PC-3 (cell line): ENCODE results near the gene CHD6. TPM values are rescaled to one million over a fixed set of nuclear protein-coding genes. Genes with fewer than 3 reads are reported as not detected.

Experiments
- ATAC-seq: fragments of 200-7000 bp; cut with Tn5 transposase; 2 replicates; pipeline ENCODE4 v1.9.1; 2020; ENCODE audit warnings: mild to moderate bottlenecking, moderate library complexity
- BruUV-seq: library from RNA; stranded (reverse); fragments of 400-500 nt; replicated peaks from 2 replicates; lab custom pipeline; 2021; lab: Mats Ljungman, UMichigan
- CTCF ChIA-PET: fragments of 300-600 bp; sonication (Branson Sonifier 250); formaldehyde crosslinking; loops from one replicate; lab custom pipeline; 2022; ENCODE audit warnings: antibody characterized with exemption; lab: Charles Lee
- POLR2A ChIA-PET: fragments of 300-600 bp; sonication (Branson Sonifier 250); formaldehyde crosslinking; loops from one replicate; lab custom pipeline; 2022; ENCODE audit warnings: antibody characterized with exemption; ENCODE audit not compliant: unreplicated experiment; lab: Charles Lee
- DNase-seq: peaks from one replicate; pipeline ENCODE4 v3.0.0-alpha.2; 2015
- H2AFZ ChIP-seq: fragments of 300-600 bp; sonication (generic); 2 replicates; pipeline ENCODE4 v1.6.0; 2016; ENCODE audit warnings: antibody characterized with exemption, low read length
- H3F3A ChIP-seq: fragments of 300-600 bp; sonication (generic); one replicate; pipeline ENCODE4 v1.6.0; 2017; ENCODE audit warnings: antibody characterized with exemption, low read length, control low read depth, mild to moderate bottlenecking; ENCODE audit not compliant: unreplicated experiment
- H3K27ac ChIP-seq: fragments of 300-600 bp; sonication (generic); 2 replicates; pipeline ENCODE4 v1.5.1; 2016; ENCODE audit warnings: mild to moderate bottlenecking, low read length
- H3K27me3 ChIP-seq: fragments of 300-600 bp; sonication (generic); 2 replicates; pipeline ENCODE4 v1.6.1; 2016; ENCODE audit warnings: low read length, mixed read lengths
- H3K36me3 ChIP-seq: fragments of 300-600 bp; sonication (generic); 2 replicates; pipeline ENCODE4 v1.6.1; 2016; ENCODE audit warnings: low read depth, mixed run types, low read length, mixed read lengths
- H3K4me1 ChIP-seq: fragments of 300-600 bp; sonication (generic); 2 replicates; pipeline ENCODE4 v1.5.1; 2016; ENCODE audit warnings: low read length; ENCODE audit not compliant: insufficient read depth
- H3K4me2 ChIP-seq: fragments of 300-600 bp; sonication (generic); 2 replicates; pipeline ENCODE4 v1.6.0; 2016; ENCODE audit warnings: low read length
- H3K4me3 ChIP-seq: fragments of 300-600 bp; sonication (generic); 2 replicates; pipeline ENCODE4 v1.5.1; 2016; ENCODE audit warnings: mild to moderate bottlenecking, low read length, mixed read lengths
- H3K79me2 ChIP-seq: fragments of 300-600 bp; sonication (generic); 2 replicates; pipeline ENCODE4 v1.6.1; 2017; ENCODE audit warnings: low read length, mixed read lengths
- H3K9ac ChIP-seq: fragments of 300-600 bp; sonication (generic); 2 replicates; pipeline ENCODE4 v1.6.0; 2016; ENCODE audit warnings: mild to moderate bottlenecking, low read length
- H3K9me2 ChIP-seq: fragments of 300-600 bp; sonication (generic); replicated peaks from 2 replicates; pipeline ENCODE4 v1.6.1; 2016; ENCODE audit warnings: mixed run types, low read length, mixed read lengths
- H3K9me3 ChIP-seq: fragments of 300-600 bp; sonication (generic); 2 replicates; pipeline ENCODE4 v1.6.1; 2016; ENCODE audit warnings: low read length, mixed read lengths
- H4K20me1 ChIP-seq: fragments of 300-600 bp; sonication (generic); 2 replicates; pipeline ENCODE4 v1.6.1; 2016; ENCODE audit warnings: low read length, mixed read lengths
- EZH2 ChIP-seq: fragments of 300-600 bp; sonication (generic); IDR thresholded peaks from one replicate; pipeline ENCODE4 v1.6.1; 2017; ENCODE audit warnings: antibody characterized with exemption, mild to moderate bottlenecking, low read length; ENCODE audit not compliant: unreplicated experiment
- EZH2phosphoT487 ChIP-seq: fragments of 300-600 bp; sonication (generic); IDR thresholded peaks from 2 replicates; pipeline ENCODE4 v1.6.1; 2018; ENCODE audit warnings: mild to moderate bottlenecking, antibody characterized with exemption, low read length, borderline replicate concordance
- intact Hi-C: fragments of 100-400 bp; cut with micrococcal nuclease; formaldehyde crosslinking; loops from 2 replicates; pipeline ENCODE4 v1.9.0; 2023
- total RNA-seq: library from RNA; depleted of rRNA; stranded (reverse); fragments of >200 nt; gene quantifications from 2 replicates; pipeline ENCODE4 v1.2.3, GENCODE V29; 2014
- TF ChIP-seq, protein P1 (sequence below): fragments of 300-600 bp; sonication (generic); conservative IDR thresholded peaks from 2 replicates; pipeline ENCODE4 v1.5.1; 2017; ENCODE audit warnings: antibody characterized with exemption, low read depth, mild to moderate bottlenecking, low read length

CHD6 gene
- total RNA-seq, 1 experiment from 2014 or later: 19.5 TPM

DNA sequence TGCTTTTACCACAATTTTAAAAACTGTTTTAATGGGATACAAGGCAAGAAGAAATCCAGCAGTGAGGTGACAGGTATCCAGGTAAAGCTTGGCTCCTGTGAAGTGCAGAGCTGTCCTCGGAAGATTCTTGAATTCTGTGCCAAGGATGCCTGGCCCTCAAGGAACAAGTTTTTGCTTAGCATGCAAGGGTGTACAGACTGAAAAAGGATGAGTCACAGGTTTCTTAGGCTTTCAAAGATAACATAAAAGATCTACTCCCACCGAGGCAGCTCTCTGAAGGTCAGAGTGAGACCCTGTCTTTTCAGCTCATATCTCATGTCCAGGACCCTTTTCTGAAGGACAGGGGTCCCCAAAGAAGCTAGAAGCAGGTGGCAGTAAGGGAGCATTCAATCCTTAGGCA, 83.3 kb downstream of the CHD6 start:
- Histone ChIP-seq H4K20me1 (no peaks in the 10 kb centered on the region), H3K4me2 (no peak overlapping the region), H2AFZ (no peak overlapping the region), H3K79me2 (no peaks in the 10 kb centered on the region), H3K9me2 (no peaks in the 10 kb centered on the region), H3K4me3 (no peak overlapping the region), H3F3A (no peaks in the 10 kb centered on the region), H3K27ac (no peak overlapping the region), H3K36me3 (peaks cover 9% of the 10 kb centered on the region; the same call in 1 of the 2 replicates), H3K9ac (no peak overlapping the region), H3K27me3 (no peaks in the 10 kb centered on the region), H3K4me1 (no peaks in the 10 kb centered on the region), H3K9me3 (no peaks in the 10 kb centered on the region)
- POLR2A ChIA-PET: no interaction called here
- intact Hi-C loops: no loop called here
- ATAC-seq (no peak), DNase-seq (no peak)
- TF ChIP-seq EZH2phosphoT487: no peak
- CTCF ChIA-PET: no interaction called here
- no TSS peak for BruUV-seq

DNA sequence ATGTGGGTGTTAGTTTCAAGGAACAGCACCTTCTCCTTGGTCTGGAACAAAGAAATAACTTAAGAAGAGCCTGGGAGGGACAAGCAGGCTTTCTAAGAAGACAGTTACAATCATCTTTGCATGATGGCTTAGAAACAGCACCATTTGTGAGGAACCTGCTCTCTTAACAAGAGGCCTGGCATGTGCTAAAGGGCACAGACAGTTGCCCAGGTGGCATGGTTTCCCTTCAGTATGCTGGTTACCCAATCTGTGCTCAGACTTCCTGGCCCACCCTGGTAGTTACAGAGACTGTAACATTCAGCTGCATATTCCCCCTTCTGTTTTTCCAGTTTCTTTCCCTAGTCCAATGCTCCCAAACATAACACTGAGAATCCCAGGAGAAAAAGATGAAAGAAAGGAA, 84.0 kb downstream of the CHD6 start:
- H3K9ac ChIP-seq: no peak overlapping the region
- no peak overlapping the region for H3K4me2 ChIP-seq
- no peaks in the 10 kb centered on the region for H3F3A ChIP-seq
- no peaks in the 10 kb centered on the region for H3K9me3 ChIP-seq
- H3K4me1 ChIP-seq: no peaks in the 10 kb centered on the region
- H3K36me3 ChIP-seq: peaks cover 8% of the 10 kb centered on the region; the same call in 1 of the 2 replicates
- no peak for DNase-seq
- POLR2A ChIA-PET: no interaction called here
- no peaks in the 10 kb centered on the region for H4K20me1 ChIP-seq
- H3K27ac ChIP-seq: no peak overlapping the region
- no peaks in the 10 kb centered on the region for H3K9me2 ChIP-seq
- TF ChIP-seq EZH2: no peak
- TF ChIP-seq, protein P1, sequence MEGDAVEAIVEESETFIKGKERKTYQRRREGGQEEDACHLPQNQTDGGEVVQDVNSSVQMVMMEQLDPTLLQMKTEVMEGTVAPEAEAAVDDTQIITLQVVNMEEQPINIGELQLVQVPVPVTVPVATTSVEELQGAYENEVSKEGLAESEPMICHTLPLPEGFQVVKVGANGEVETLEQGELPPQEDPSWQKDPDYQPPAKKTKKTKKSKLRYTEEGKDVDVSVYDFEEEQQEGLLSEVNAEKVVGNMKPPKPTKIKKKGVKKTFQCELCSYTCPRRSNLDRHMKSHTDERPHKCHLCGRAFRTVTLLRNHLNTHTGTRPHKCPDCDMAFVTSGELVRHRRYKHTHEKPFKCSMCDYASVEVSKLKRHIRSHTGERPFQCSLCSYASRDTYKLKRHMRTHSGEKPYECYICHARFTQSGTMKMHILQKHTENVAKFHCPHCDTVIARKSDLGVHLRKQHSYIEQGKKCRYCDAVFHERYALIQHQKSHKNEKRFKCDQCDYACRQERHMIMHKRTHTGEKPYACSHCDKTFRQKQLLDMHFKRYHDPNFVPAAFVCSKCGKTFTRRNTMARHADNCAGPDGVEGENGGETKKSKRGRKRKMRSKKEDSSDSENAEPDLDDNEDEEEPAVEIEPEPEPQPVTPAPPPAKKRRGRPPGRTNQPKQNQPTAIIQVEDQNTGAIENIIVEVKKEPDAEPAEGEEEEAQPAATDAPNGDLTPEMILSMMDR: no peak
- no peak for TF ChIP-seq EZH2phosphoT487
- H2AFZ ChIP-seq: no peak overlapping the region
- no peak for ATAC-seq
- no peaks in the 10 kb centered on the region for H3K79me2 ChIP-seq
- no peak overlapping the region for H3K4me3 ChIP-seq
- CTCF ChIA-PET: no interaction called here
- no TSS peak for BruUV-seq
- no peaks in the 10 kb centered on the region for H3K27me3 ChIP-seq
- intact Hi-C loops: no loop called here

DNA sequence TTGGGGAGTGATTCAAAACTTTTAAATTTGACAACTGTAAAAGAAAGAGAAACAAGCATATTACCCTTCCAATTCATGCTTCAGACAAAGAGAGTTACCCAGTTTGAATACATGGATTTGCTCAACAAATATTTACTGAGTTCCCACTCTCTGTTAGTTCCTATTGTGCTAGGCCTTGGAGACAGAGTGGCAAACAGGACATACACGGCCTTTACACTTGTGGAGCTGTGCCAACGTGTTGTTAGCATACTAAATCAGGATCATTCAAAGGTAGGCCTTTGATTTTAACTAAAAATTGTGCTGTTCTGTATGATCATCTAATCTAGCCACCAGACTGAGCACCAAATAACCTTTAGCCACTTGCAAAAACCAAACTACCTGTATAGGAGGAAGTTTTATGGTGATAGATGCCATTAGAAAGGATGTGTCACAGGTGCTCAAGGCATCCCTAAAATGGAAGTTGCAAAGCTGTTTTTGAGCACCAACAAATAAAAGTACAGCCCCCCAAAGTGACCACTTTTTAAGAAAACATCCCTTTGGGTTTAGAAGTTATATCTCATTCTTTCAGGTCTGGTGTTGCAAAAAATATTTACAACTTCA, 84.5 kb downstream of the CHD6 start:
- no peaks in the 10 kb centered on the region for H3K9me3 ChIP-seq
- H3K9me2 ChIP-seq: no peaks in the 10 kb centered on the region
- H3K36me3 ChIP-seq: peaks cover 6% of the 10 kb centered on the region; the same call in 1 of the 2 replicates
- no peaks in the 10 kb centered on the region for H3K4me1 ChIP-seq
- H4K20me1 ChIP-seq: no peaks in the 10 kb centered on the region
- POLR2A ChIA-PET: no interaction called here
- intact Hi-C loops: no loop called here
- no peak overlapping the region for H3K27ac ChIP-seq
- H3K4me3 ChIP-seq: no peak overlapping the region
- H3K9ac ChIP-seq: no peak overlapping the region
- DNase-seq: no peak
- CTCF ChIA-PET: no interaction called here
- H3K79me2 ChIP-seq: no peaks in the 10 kb centered on the region
- BruUV-seq: no TSS peak
- TF ChIP-seq EZH2 (no peak), EZH2phosphoT487 (no peak)
- TF ChIP-seq, protein P1: no peak
- ATAC-seq: 0 out of 2 replicates have a peak, but pooled peaks have one; percentile 45
- H3F3A ChIP-seq: no peaks in the 10 kb centered on the region
- no peak overlapping the region for H2AFZ ChIP-seq
- no peak overlapping the region for H3K4me2 ChIP-seq
- H3K27me3 ChIP-seq: no peaks in the 10 kb centered on the region
